SU-DHL-6 (cell line): ENCODE results near the gene MAP3K2.

Source experiments
- H2AFZ ChIP-seq: fragments of 200-600 bp; sonication (generic); 2 replicates; pipeline ENCODE4 v1.6.1; 2014; ENCODE audit warnings: low read depth, mild to moderate bottlenecking, moderate library complexity, mixed read lengths, antibody characterized with exemption, low read length; ENCODE audit not compliant: severe bottlenecking
- H3F3A ChIP-seq: fragments of 200-600 bp; shearing (Covaris generic); 2 replicates; pipeline ENCODE4 v1.6.0; 2016; ENCODE audit warnings: antibody characterized with exemption, mild to moderate bottlenecking; ENCODE audit not compliant: insufficient read depth
- H3K27ac ChIP-seq: fragments of 200-600 bp; sonication (generic); 2 replicates; pipeline ENCODE4 v1.5.1; 2016; ENCODE audit warnings: low read depth, mild to moderate bottlenecking, low read length, moderate library complexity, mixed read lengths
- H3K27me3 ChIP-seq: fragments of 200-600 bp; sonication (generic), shearing (Covaris generic); 2 replicates; pipeline ENCODE4 v1.6.0; 2014; ENCODE audit warnings: mild to moderate bottlenecking, low read length
- H3K36me3 ChIP-seq: fragments of 200-600 bp; sonication (generic); 2 replicates; pipeline ENCODE4 v1.6.1; 2014; ENCODE audit warnings: mild to moderate bottlenecking, low read length, mixed read lengths
- H3K4me2 ChIP-seq: fragments of 300-600, 200-600 bp; shearing (Covaris generic), sonication (generic); 2 replicates; pipeline ENCODE4 v1.6.0; 2014; ENCODE audit warnings: low read length, low read depth, mild to moderate bottlenecking; ENCODE audit not compliant: poor library complexity, severe bottlenecking
- H3K4me3 ChIP-seq: fragments of 200-600 bp; sonication (generic); 2 replicates; pipeline ENCODE4 v1.5.1; 2014; ENCODE audit warnings: antibody characterized with exemption, low read length, mild to moderate bottlenecking, mixed read lengths; ENCODE audit not compliant: insufficient read depth, poor library complexity, severe bottlenecking
- H3K79me2 ChIP-seq: fragments of 200-600 bp; sonication (generic); 2 replicates; pipeline ENCODE4 v1.6.1; 2014; ENCODE audit warnings: mild to moderate bottlenecking, low read length, moderate library complexity; ENCODE audit not compliant: insufficient read depth
- H3K9ac ChIP-seq: fragments of 200-600 bp; sonication (generic); 2 replicates; pipeline ENCODE4 v1.7.0; 2014; ENCODE audit warnings: mild to moderate bottlenecking, low read length
- H3K9me2 ChIP-seq: fragments of 200-600 bp; sonication (generic); replicated peaks from 2 replicates; pipeline ENCODE4 v1.6.1; 2014; ENCODE audit warnings: low read length; ENCODE audit not compliant: insufficient read depth
- H3K9me3 ChIP-seq: fragments of 200-600 bp; sonication (generic); 2 replicates; pipeline ENCODE4 v1.6.1; 2014; ENCODE audit warnings: low read length, mixed read lengths; ENCODE audit not compliant: insufficient read depth
- H4K20me1 ChIP-seq: fragments of 200-600 bp; sonication (generic); 2 replicates; pipeline ENCODE4 v1.6.1; 2014; ENCODE audit warnings: low read depth, mild to moderate bottlenecking, antibody characterized with exemption, low read length, moderate library complexity, mixed read lengths
- EZH2phosphoT487 ChIP-seq: fragments of 200-600 bp; sonication (generic), shearing (Covaris generic); conservative IDR thresholded peaks from 2 replicates; pipeline ENCODE4 v1.6.1; 2018; ENCODE audit warnings: mild to moderate bottlenecking, antibody characterized with exemption, low read length, moderate library complexity, mixed read lengths
- TF ChIP-seq, protein P1 (sequence below): fragments of 200-600 bp; sonication (generic); IDR thresholded peaks from one replicate; pipeline ENCODE4 v1.5.1; 2017; ENCODE audit warnings: antibody characterized with exemption, mild to moderate bottlenecking, low read length, moderate library complexity; ENCODE audit not compliant: insufficient read depth, poor library complexity, severe bottlenecking

The MAP3K2 gene, protein sequence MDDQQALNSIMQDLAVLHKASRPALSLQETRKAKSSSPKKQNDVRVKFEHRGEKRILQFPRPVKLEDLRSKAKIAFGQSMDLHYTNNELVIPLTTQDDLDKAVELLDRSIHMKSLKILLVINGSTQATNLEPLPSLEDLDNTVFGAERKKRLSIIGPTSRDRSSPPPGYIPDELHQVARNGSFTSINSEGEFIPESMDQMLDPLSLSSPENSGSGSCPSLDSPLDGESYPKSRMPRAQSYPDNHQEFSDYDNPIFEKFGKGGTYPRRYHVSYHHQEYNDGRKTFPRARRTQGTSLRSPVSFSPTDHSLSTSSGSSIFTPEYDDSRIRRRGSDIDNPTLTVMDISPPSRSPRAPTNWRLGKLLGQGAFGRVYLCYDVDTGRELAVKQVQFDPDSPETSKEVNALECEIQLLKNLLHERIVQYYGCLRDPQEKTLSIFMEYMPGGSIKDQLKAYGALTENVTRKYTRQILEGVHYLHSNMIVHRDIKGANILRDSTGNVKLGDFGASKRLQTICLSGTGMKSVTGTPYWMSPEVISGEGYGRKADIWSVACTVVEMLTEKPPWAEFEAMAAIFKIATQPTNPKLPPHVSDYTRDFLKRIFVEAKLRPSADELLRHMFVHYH

DNA sequence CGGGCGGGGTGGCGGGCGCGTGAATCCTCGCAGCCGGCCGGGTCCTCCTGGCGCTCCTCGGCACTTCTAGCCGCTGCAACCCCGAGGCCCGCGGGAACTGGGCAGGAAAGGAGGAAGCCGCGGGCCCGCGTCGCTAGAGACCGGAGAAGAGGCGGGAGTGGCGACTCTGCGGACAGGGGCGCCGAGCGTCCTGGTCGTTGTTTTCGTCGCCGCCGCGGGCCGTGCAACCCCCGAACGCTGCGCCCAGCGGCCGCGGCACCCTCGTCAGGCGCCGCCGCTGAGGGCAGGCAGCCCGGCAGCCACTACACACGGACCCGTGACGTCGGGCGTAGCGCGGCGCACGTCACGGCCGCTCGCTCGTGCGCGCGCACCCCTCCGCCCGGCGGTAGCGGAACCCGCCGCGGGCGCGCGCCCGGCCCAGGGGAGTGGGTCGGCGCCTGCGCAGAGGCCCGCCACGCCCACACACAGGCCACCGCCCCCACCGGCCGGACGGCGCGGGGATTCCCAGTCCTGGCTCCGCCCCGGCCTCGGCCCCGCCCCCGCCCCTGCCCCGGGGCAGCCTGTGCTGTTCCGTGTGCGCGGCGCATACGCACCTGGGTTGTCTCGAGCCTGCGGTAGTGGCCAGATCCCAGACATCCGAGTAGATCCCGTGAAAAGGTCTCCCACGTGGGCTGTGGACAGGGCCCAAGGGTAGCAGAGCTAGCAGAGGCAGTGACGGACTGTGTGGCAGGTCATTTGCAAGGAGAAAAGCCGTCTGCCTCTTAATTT is at the start of gene MAP3K2:
Gene MAP3K2 (minus strand): TSS at position 321 of the 768 bp plus-strand sequence. CDS start 44,846 bp downstream, outside the sequence.
- H3K9ac ChIP-seq: peak within 1 kb of the TSS; percentile 98
- peak within 1 kb of the TSS; percentile 92 for H3K27ac ChIP-seq
- no peaks in the 10 kb centered on the region; the same call in 1 of the 2 replicates for H4K20me1 ChIP-seq
- peak within 1 kb of the TSS; percentile 85 for H3K4me3 ChIP-seq
- peaks cover 41% of the 10 kb centered on the region for H3K79me2 ChIP-seq
- H3K4me2 ChIP-seq: peak within 1 kb of the TSS; percentile 98
- H3K36me3 ChIP-seq: no peaks in the 10 kb centered on the region
- no peak for TF ChIP-seq EZH2phosphoT487
- TF ChIP-seq, protein P1, sequence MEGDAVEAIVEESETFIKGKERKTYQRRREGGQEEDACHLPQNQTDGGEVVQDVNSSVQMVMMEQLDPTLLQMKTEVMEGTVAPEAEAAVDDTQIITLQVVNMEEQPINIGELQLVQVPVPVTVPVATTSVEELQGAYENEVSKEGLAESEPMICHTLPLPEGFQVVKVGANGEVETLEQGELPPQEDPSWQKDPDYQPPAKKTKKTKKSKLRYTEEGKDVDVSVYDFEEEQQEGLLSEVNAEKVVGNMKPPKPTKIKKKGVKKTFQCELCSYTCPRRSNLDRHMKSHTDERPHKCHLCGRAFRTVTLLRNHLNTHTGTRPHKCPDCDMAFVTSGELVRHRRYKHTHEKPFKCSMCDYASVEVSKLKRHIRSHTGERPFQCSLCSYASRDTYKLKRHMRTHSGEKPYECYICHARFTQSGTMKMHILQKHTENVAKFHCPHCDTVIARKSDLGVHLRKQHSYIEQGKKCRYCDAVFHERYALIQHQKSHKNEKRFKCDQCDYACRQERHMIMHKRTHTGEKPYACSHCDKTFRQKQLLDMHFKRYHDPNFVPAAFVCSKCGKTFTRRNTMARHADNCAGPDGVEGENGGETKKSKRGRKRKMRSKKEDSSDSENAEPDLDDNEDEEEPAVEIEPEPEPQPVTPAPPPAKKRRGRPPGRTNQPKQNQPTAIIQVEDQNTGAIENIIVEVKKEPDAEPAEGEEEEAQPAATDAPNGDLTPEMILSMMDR: no peak
- no peaks in the 10 kb centered on the region for H3K9me2 ChIP-seq
- H3K27me3 ChIP-seq: no peaks in the 10 kb centered on the region
- H3K9me3 ChIP-seq: no peaks in the 10 kb centered on the region
- peaks cover 26% of the 10 kb centered on the region for H3F3A ChIP-seq
- peak within 1 kb of the TSS; percentile 86 for H2AFZ ChIP-seq

DNA sequence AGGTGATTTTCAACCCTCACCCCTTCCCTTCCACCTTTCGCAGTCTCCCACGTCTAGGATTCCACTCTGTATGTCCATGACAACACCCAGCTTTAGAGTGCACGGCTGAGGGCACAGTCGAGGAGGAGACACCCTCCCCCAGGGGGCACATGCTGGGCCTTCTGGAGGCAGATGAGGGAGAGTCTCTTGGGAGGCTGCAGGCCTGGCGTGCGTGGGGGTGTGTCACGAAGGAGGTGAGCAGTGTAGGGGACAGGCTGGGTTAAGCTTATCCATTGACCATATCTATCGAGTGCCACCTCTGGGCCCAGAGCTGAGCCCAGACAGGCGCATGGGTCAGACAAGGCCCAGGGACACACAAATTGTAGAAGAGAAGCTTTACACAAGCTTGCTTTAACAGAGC is 49.3 kb upstream of the MAP3K2 start:
- no peak overlapping the region for H3K9ac ChIP-seq
- no peaks in the 10 kb centered on the region for H3K36me3 ChIP-seq
- no peak overlapping the region for H3K4me2 ChIP-seq
- H3K27me3 ChIP-seq: no peaks in the 10 kb centered on the region
- H4K20me1 ChIP-seq: no peaks in the 10 kb centered on the region
- H3K9me2 ChIP-seq: no peaks in the 10 kb centered on the region
- no peaks in the 10 kb centered on the region for H3F3A ChIP-seq
- TF ChIP-seq EZH2phosphoT487: no peak
- TF ChIP-seq, protein P1: no peak
- no peak overlapping the region for H3K27ac ChIP-seq
- no peaks in the 10 kb centered on the region for H3K79me2 ChIP-seq
- no peak overlapping the region for H2AFZ ChIP-seq
- no peak overlapping the region for H3K4me3 ChIP-seq
- no peaks in the 10 kb centered on the region for H3K9me3 ChIP-seq

DNA sequence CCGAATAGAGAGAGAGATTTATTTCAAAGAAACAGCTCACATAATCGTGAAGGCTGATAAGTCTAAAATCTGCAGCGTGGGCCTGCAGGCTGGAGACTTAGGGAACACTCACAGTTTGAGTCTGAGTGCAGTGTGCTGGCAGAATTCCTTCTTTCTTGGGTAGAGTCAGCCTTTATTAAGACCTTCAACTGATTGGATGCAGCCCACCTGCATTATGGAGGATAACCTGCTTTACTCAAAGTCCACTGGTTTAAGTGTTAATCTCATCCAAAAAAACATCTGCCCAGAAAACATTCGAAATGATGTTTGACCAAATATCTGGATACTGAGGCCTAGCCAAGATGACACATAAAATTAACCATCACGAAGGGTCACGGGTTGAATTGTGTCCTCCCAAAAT is 46.7 kb upstream of the MAP3K2 start:
- Histone ChIP-seq H3K36me3 (no peaks in the 10 kb centered on the region), H2AFZ (no peak overlapping the region), H3F3A (no peaks in the 10 kb centered on the region), H3K4me3 (no peak overlapping the region), H3K9me2 (no peaks in the 10 kb centered on the region), H3K4me2 (no peak overlapping the region), H3K79me2 (no peaks in the 10 kb centered on the region), H3K9ac (no peak overlapping the region), H3K27ac (no peak overlapping the region), H4K20me1 (no peaks in the 10 kb centered on the region), H3K27me3 (no peaks in the 10 kb centered on the region), H3K9me3 (no peaks in the 10 kb centered on the region)
- no peak for TF ChIP-seq EZH2phosphoT487
